Activated CD4-positive, alpha-beta T cell treated with anti-CD3 and anti-CD28 coated beads, Interleukin-2, Interleukin-6, amounts not matched to agents 100 ng/mL and 50 ng/mL, durations not matched to agents 16 hours and 8 hours (primary cell): ENCODE data around the gene ZFP91.

ENCODE experiments used
- DNase-seq: peaks from one replicate; pipeline ENCODE4 v3.0.0-alpha.2; 2020

The ZFP91 gene

GRCh38 chr11:58586998-58587397 is 8.1 kb downstream of the ZFP91 start:
- no peak for DNase-seq

- no peak for DNase-seq
Measured at GRCh38 chr11:58591659-58592058, 12.8 kb downstream of the ZFP91 start.

- no peak for DNase-seq
Measured at GRCh38 chr11:58592760-58593472, 14.1 kb downstream of the ZFP91 start.

GRCh38 chr11:58594826-58595225 is 16.0 kb downstream of the ZFP91 start:
- DNase-seq: no peak

GRCh38 chr11:58596621-58597020 is 17.8 kb downstream of the ZFP91 start:
- DNase-seq: no peak

- peak; percentile 60 for DNase-seq
Measured at GRCh38 chr11:58597486-58598144, 18.8 kb downstream of the ZFP91 start.

- DNase-seq: no peak
Measured at GRCh38 chr11:58600510-58600909, 21.6 kb downstream of the ZFP91 start.

- no peak for DNase-seq
Measured at GRCh38 chr11:58606930-58607714, 28.3 kb downstream of the ZFP91 start.

GRCh38 chr11:58608331-58608730 is 29.5 kb downstream of the ZFP91 start:
- DNase-seq: no peak

- no peak for DNase-seq
Measured at GRCh38 chr11:58609723-58610122, 30.9 kb downstream of the ZFP91 start.

- DNase-seq: peak; percentile 11
Measured at GRCh38 chr11:58613228-58613627, 34.4 kb downstream of the ZFP91 start.

GRCh38 chr11:58615559-58615958 is 36.7 kb downstream of the ZFP91 start:
- no peak for DNase-seq

GRCh38 chr11:58616594-58616993 is 37.7 kb downstream of the ZFP91 start:
- no peak for DNase-seq

- peak; percentile 3 for DNase-seq
Measured at GRCh38 chr11:58617976-58618557, 39.2 kb downstream of the ZFP91 start.

GRCh38 chr11:58621586-58622262 is 42.9 kb downstream of the ZFP91 start:
- DNase-seq: peak; percentile 3

GRCh38 chr11:58622344-58622743 is 43.5 kb downstream of the ZFP91 start, which contains the start of gene CNTF:
TSS of gene CNTF (plus strand) at chr11:58622665. CDS start at chr11:58622753, 88 bp downstream.
- DNase-seq: no peak

GRCh38 chr11:58625086-58625485 is 46.2 kb downstream of the ZFP91 start:
- no peak for DNase-seq

- no peak for DNase-seq
Measured at GRCh38 chr11:58625826-58626460, 47.1 kb downstream of the ZFP91 start.

GRCh38 chr11:58626934-58627483 is 48.1 kb downstream of the ZFP91 start:
- DNase-seq: no peak

GRCh38 chr11:58628446-58628845 is 49.6 kb downstream of the ZFP91 start:
- no peak for DNase-seq

- DNase-seq: peak; percentile 16
Measured at GRCh38 chr11:58629857-58630256, 51.0 kb downstream of the ZFP91 start.

GRCh38 chr11:58631378-58631777 is 52.5 kb downstream of the ZFP91 start:
- no peak for DNase-seq
